ENCODE measurements around the gene WFDC1.
"Not testable (repeated sequence)": the region's sequence is repeated elsewhere in the genome, so short reads cannot be mapped to it uniquely, and the experiment has no call there.

WFDC1 gene

GRCh38 chr16:84340325-84341040 is 45.8 kb downstream of the WFDC1 start:
- Mint-ChIP-seq H3K4me3 (no peak overlapping the region), H3K36me3 (ENCODE audit: low read depth) (peaks cover 3% of the 10 kb centered on the region), H3K27ac (no peak overlapping the region), H3K4me1 (peaks cover 13% of the 10 kb centered on the region), H3K9me3 (peaks cover 18% of the 10 kb centered on the region), H3K27me3 (ENCODE audit: low read depth) (peaks cover 18% of the 10 kb centered on the region)
- TF ChIP-seq CTCF (IDR thresholded peaks at IDR 0.05; ENCODE audit: unreplicated experiment in 3 of 3) = no peak

GRCh38 chr16:84341528-84342295 is 47.0 kb downstream of the WFDC1 start:
- no peak for TF ChIP-seq CTCF (IDR thresholded peaks at IDR 0.05; ENCODE audit: unreplicated experiment in 3 of 3)
- Mint-ChIP-seq H3K27ac (no peak overlapping the region), H3K27me3 (ENCODE audit: low read depth) (peaks cover 21% of the 10 kb centered on the region)

GRCh38 chr16:84343800-84344199 is 49.1 kb downstream of the WFDC1 start:
- H3K27ac Mint-ChIP-seq; H3K4me3 Mint-ChIP-seq; H3K9me3 Mint-ChIP-seq; H3K36me3 Mint-ChIP-seq (ENCODE audit: low read depth): not testable (repeated sequence)
- Mint-ChIP-seq H3K4me1 (peaks cover 13% of the 10 kb centered on the region), H3K27me3 (ENCODE audit: low read depth) (peaks cover 27% of the 10 kb centered on the region)

More at GRCh38 chr16:84341528-84342295, 47.0 kb downstream of the WFDC1 start:
- no peak overlapping the region for H3K4me3 Mint-ChIP-seq
- no peaks in the 10 kb centered on the region for H3K36me3 Mint-ChIP-seq (ENCODE audit: low read depth)
- H3K9me3 Mint-ChIP-seq = peaks cover 12% of the 10 kb centered on the region
- H3K4me1 Mint-ChIP-seq = peaks cover 13% of the 10 kb centered on the region

- peaks cover 29% of the 10 kb centered on the region for H3K27me3 Mint-ChIP-seq (ENCODE audit: low read depth)
- peaks cover 5% of the 10 kb centered on the region for H3K4me1 Mint-ChIP-seq
- H3K27ac Mint-ChIP-seq = no peak overlapping the region
- no peaks in the 10 kb centered on the region for H3K9me3 Mint-ChIP-seq
- no peak for TF ChIP-seq CTCF (IDR thresholded peaks at IDR 0.05; ENCODE audit: unreplicated experiment in 3 of 3)
- no peak overlapping the region for H3K4me3 Mint-ChIP-seq
- no peaks in the 10 kb centered on the region for H3K36me3 Mint-ChIP-seq (ENCODE audit: low read depth)
These were observed 50.1 kb downstream of the WFDC1 start for GRCh38 chr16:84344781-84345180.

GRCh38 chr16:84347161-84347560 is 52.5 kb downstream of the WFDC1 start:
- no peak for TF ChIP-seq CTCF (IDR thresholded peaks at IDR 0.05; ENCODE audit: unreplicated experiment in 3 of 3)
- Mint-ChIP-seq H3K27ac (no peak overlapping the region), H3K9me3 (no peaks in the 10 kb centered on the region), H3K27me3 (ENCODE audit: low read depth) (peaks cover 27% of the 10 kb centered on the region), H3K4me1 (no peaks in the 10 kb centered on the region), H3K36me3 (ENCODE audit: low read depth) (no peaks in the 10 kb centered on the region), H3K4me3 (no peak overlapping the region)

- no peaks in the 10 kb centered on the region for H3K9me3 Mint-ChIP-seq
- no peaks in the 10 kb centered on the region for H3K36me3 Mint-ChIP-seq (ENCODE audit: low read depth)
- no peak overlapping the region for H3K4me3 Mint-ChIP-seq
- no peak overlapping the region for H3K27ac Mint-ChIP-seq
- no peaks in the 10 kb centered on the region for H3K4me1 Mint-ChIP-seq
- no peak for TF ChIP-seq CTCF (IDR thresholded peaks at IDR 0.05; ENCODE audit: unreplicated experiment in 3 of 3)
- H3K27me3 Mint-ChIP-seq (ENCODE audit: low read depth) = peaks cover 27% of the 10 kb centered on the region
These were observed 53.8 kb downstream of the WFDC1 start for GRCh38 chr16:84348386-84348888.

All from nephron (organoid).